IgD-negative memory B cell (primary cell): ENCODE data around the gene DENND1B. TPM values are rescaled to one million over a fixed set of nuclear protein-coding genes. Genes with fewer than 3 reads are reported as not detected.
A peak's percentile ranks its signal among the peaks of the same experiment; 100 is the strongest.

Source experiments
- H3K27ac Mint-ChIP-seq, 3 donors: one replicate each; pipeline ENCODE4 v1.8.0; 2020 to 2022; ENCODE audit warnings: mild to moderate bottlenecking in 3 of 3, mixed read lengths in 3 of 3, moderate library complexity in 1 of 3
- H3K27me3 Mint-ChIP-seq: one replicate; pipeline ENCODE4 v1.8.0; 2021; ENCODE audit warnings: mixed read lengths
- H3K36me3 Mint-ChIP-seq: one replicate; pipeline ENCODE4 v1.8.0; 2020; ENCODE audit warnings: mild to moderate bottlenecking, mixed read lengths
- H3K4me1 Mint-ChIP-seq, 3 donors: one replicate each; pipeline ENCODE4 v1.8.0; 2020 to 2022; ENCODE audit warnings: mixed read lengths in 3 of 3, mild to moderate bottlenecking in 1 of 3
- H3K4me3 Mint-ChIP-seq, 4 donors: one replicate each; pipeline ENCODE4 v1.8.0; 2020 to 2022; ENCODE audit warnings: mild to moderate bottlenecking in 4 of 4, mixed read lengths in 4 of 4, moderate library complexity in 3 of 4
- H3K9me3 Mint-ChIP-seq, 3 donors: one replicate each; pipeline ENCODE4 v1.8.0; 2020 to 2021; ENCODE audit warnings: mixed read lengths in 3 of 3, mild to moderate bottlenecking in 1 of 3
- polyA plus RNA-seq: library from polyadenylated mRNA; unstranded; fragments of 300-500 nt; fragmentation: Illumina TruSeq; gene quantifications from one replicate; pipeline ENCODE4 v1.2.3, GENCODE V29; 2021

Gene DENND1B
- polyA plus RNA-seq, 1 donor from 2014 or later: 10.5 TPM

DNA sequence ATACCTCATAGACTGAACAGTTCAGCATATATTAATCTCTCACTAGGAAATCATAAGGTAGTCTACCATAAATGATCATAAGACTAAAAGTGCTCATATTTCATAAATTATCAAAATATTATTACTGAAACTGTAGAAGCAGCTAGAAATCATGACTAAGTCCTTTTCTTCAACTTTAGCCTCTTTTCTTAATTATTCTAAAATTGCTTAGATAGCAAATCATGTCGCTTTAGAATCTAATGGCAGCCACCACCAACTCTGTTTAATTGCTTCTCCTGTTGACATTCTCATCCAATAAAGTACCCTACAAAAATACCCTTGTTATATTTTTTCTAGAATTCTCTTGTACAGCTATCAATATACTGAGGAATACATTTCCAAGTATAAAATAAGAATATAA lies 102.9 kb downstream of the DENND1B start:
- no peaks in the 10 kb centered on the region for H3K9me3 Mint-ChIP-seq
- peaks cover 8 to 11% (median 11%) of the 10 kb centered on the region in 3 donors for H3K4me1 Mint-ChIP-seq
- no peaks in the 10 kb centered on the region for H3K27me3 Mint-ChIP-seq
- H3K36me3 Mint-ChIP-seq: peaks cover 4% of the 10 kb centered on the region
- H3K27ac Mint-ChIP-seq: no peak overlapping the region
- no peak overlapping the region for H3K4me3 Mint-ChIP-seq

DNA sequence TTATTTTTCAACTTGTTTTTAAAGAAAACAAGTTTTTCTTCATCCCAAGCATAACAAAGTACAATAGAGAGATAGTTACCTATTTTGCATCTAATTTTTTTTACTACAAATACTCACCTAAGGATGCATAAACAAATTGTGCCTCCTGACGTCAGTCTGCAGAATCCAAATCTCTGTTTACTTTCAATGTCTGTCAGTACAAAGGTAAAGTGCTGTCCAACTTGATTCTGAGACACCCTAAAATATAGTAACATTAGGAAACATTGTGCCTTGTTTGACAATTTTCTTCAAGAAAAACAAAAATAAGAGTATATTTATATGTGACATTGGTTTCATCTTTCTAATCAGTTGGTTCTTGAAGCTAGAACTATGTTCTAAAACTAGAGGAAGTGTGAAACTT lies 103.4 kb downstream of the DENND1B start:
- Mint-ChIP-seq H3K27ac (no peak overlapping the region), H3K4me1 (peaks cover 7 to 11% (median 8%) of the 10 kb centered on the region in 3 donors), H3K27me3 (no peaks in the 10 kb centered on the region), H3K4me3 (no peak overlapping the region), H3K9me3 (no peaks in the 10 kb centered on the region), H3K36me3 (peaks cover 4% of the 10 kb centered on the region)

DNA sequence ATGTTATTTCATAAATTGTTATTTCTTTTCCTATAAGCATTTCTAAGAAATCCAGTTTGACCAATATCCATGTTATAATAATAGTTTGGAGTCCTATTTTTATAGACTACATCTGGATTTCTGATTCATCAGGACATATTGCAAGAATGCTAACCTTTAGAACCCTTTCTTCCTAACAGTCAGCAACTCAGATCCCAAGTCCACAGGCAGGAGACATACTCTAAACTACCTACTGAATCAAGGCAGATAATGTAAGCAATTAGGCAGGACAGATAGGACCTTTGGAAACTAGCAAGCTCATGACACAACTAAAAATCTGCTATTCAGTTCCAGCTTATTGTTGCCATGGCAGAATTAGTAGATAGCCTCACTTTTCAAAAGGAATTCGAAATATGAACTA lies 104.1 kb downstream of the DENND1B start:
- H3K36me3 Mint-ChIP-seq: peaks cover 4% of the 10 kb centered on the region
- peaks cover 5 to 11% (median 8%) of the 10 kb centered on the region in 3 donors for H3K4me1 Mint-ChIP-seq
- H3K4me3 Mint-ChIP-seq: no peak overlapping the region
- no peak overlapping the region for H3K27ac Mint-ChIP-seq
- no peaks in the 10 kb centered on the region for H3K9me3 Mint-ChIP-seq
- H3K27me3 Mint-ChIP-seq: no peaks in the 10 kb centered on the region

DNA sequence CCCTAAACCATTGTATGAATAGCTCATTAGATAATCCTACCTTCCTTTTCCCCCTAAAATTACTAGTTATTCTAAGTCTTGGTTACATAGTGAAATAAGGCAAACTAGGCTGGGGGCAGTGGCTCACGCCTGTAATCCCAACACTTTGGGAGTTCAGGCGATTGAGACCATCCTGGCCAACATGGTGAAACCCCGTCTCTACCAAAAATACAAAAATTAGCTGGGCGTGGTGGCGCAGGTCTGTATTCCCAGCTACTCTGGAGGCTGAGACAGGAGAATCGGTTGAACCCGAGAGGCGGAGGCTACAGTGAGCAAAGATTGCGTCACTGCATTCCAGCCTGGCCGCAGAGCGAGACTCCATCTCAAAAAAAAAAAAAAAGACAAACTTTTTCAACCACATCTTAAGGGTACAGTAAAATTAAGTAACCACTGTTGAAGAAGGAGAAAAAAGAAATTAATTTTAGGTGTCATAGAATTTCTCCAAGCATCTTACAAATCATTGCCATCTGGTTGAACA lies 108.5 kb downstream of the DENND1B start:
- Mint-ChIP-seq H3K9me3 (no peaks in the 10 kb centered on the region), H3K4me1 (peaks cover 0 to 5% (median 2%) of the 10 kb centered on the region in 3 donors), H3K27me3 (no peaks in the 10 kb centered on the region), H3K27ac (no peak overlapping the region), H3K4me3 (no peak overlapping the region), H3K36me3 (peaks cover 6% of the 10 kb centered on the region)

DNA sequence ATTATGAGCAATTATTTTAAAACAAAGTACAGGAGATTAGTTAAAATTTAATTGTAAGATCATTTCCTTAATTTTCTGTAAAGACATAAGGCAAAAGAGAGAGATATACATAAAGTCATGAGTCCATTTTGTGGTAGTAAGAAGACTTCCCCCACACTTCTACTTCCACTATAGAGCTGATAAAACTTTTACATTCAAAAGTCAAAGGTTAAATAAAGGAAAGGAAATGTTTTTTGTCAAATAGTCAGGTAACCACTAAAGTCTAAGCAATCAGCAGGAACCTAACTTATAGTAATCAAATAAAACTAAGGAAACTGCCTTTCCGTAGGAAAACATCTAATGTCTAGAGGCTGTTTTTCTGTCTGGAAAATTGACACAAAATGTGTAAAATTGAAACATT lies 110.9 kb downstream of the DENND1B start:
- Mint-ChIP-seq H3K4me3 (no peak overlapping the region), H3K27ac (no peak overlapping the region), H3K9me3 (no peaks in the 10 kb centered on the region), H3K36me3 (peaks cover 6% of the 10 kb centered on the region), H3K4me1 (peaks cover 5 to 6% (median 6%) of the 10 kb centered on the region in 3 donors), H3K27me3 (no peaks in the 10 kb centered on the region)

DNA sequence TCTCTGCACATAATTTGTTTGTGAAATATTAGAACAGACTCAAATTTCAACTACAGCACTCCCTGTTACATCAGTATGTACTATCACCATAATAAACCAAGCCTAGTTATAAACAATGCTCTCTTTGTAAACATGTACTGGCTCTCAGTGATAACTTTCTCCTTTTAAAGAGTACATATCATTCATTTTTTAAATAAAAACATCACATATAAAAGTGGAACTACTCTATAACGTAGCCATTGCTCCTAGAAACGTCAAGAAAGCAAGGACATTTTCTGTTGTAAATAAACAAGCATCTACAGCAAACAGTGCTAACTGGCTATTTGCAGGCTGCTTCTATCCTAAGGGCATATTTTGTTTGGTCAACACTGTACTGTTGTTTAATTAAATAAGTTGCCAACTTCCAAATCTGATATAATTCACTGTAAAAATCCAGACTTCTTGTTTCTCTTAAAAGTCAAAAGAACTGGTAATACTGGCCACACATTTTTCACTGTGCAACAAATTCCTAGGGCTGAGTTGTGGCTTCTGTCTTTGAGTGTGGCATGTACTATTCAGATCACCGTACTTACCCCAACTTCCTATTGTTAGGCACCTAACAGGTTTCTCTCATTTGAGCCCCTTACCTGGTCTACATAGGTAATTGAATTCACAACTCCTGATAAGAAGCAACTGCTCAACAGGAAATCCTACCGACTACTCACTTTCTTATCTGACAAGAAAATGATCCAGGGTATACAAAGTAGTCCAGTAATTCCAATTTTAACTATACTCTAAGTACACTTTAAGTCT lies 111.9 kb downstream of the DENND1B start:
- Mint-ChIP-seq H3K36me3 (peaks cover 6% of the 10 kb centered on the region), H3K9me3 (no peaks in the 10 kb centered on the region), H3K27me3 (no peaks in the 10 kb centered on the region), H3K4me1 (peaks cover 7 to 9% (median 8%) of the 10 kb centered on the region in 3 donors), H3K4me3 (no peak overlapping the region), H3K27ac (no peak overlapping the region)

DNA sequence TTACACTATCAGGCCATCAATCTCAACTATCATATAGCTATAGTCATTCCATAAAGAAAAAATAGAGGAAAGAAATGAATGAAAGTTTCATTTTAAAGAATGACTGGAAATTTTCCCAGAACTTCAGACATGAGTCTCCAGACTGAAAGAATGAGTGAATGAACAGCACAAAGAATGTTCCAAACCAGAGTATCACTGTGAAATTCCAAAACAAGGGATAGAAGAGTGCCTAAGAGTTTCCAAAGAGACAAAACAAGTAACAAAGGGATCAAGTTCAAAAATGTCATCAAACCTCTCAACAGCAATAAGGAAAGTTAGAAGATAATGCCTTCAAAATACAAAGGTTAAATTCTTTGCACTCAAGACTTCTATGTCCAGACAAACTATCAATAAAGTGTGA lies 114.9 kb downstream of the DENND1B start:
- no peak overlapping the region for H3K4me3 Mint-ChIP-seq
- peaks cover 14% of the 10 kb centered on the region for H3K36me3 Mint-ChIP-seq
- H3K4me1 Mint-ChIP-seq: peaks cover 8 to 20% (median 9%) of the 10 kb centered on the region in 3 donors
- no peak overlapping the region for H3K27ac Mint-ChIP-seq
- no peaks in the 10 kb centered on the region for H3K9me3 Mint-ChIP-seq
- H3K27me3 Mint-ChIP-seq: no peaks in the 10 kb centered on the region

DNA sequence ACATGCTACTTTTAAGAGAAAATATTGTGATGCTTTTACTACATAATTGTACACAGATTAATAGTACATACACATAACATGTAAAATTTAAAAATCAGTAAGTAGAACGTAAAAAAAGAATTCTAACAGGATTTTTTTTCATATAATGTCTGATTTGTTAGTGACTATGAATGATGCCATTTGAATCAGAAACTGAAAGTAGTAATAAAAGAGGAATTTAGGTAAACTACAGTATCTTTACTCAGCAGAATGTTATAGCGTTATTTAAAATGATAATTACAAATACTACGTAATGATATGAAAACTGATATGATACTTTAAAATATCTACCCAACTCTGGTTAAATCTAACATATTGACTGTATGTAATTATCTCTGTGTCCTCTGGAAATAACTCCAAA lies 116.1 kb downstream of the DENND1B start:
- Mint-ChIP-seq H3K27me3 (no peaks in the 10 kb centered on the region), H3K27ac (peak overlapping the region in 1 of 3 donors; percentile 33), H3K4me3 (peak overlapping the region in 3 of 4 donors; percentile 18 to 76 (median 38)), H3K36me3 (peaks cover 14% of the 10 kb centered on the region), H3K4me1 (peaks cover 8 to 20% (median 9%) of the 10 kb centered on the region in 3 donors), H3K9me3 (no peaks in the 10 kb centered on the region)

DNA sequence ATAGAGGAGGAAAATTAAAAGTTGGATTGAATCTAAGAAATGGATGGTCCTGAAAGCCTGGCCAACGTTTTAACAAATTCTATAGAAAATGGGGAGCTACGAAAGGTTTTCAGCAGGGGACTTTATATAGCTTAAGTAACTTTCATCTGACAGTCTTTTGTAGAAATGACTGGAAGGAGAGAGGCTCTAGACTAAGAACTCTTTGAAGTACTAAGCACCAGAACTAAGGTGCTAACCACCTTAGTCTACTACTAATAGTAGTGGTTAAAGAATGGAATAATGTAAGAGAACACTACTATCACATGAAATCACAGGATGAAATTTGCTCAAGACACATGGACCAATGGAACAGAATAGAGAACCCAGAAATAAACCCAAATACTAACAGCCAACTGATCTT lies 126.1 kb downstream of the DENND1B start:
- no peaks in the 10 kb centered on the region for H3K27me3 Mint-ChIP-seq
- no peak overlapping the region for H3K27ac Mint-ChIP-seq
- H3K4me1 Mint-ChIP-seq: no peaks in the 10 kb centered on the region
- no peak overlapping the region for H3K4me3 Mint-ChIP-seq
- H3K9me3 Mint-ChIP-seq: peaks cover 0 to 3% (median 0%) of the 10 kb centered on the region in 3 donors
- H3K36me3 Mint-ChIP-seq: peaks cover 14% of the 10 kb centered on the region

DNA sequence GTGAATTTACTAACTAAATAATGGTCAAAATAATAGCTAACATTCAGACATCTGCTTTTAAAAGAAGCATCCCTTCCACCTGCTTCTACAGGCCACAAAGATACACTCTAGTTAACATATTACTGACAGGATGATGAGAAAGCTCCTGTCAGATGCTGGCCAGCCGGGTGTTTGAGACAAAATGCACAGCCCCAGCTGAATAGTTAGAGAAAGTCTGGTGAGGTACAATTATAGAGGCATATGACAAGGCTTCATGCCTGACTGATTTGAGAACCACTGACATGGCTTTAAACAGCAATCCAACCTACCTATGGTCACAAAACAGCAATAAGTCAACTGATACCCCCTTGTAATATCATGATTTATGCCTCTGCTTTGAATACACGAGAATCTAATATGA lies 137.0 kb downstream of the DENND1B start:
- Mint-ChIP-seq H3K27me3 (no peaks in the 10 kb centered on the region), H3K36me3 (peaks cover 10% of the 10 kb centered on the region), H3K4me3 (no peak overlapping the region), H3K4me1 (peaks cover 0 to 9% (median 9%) of the 10 kb centered on the region in 3 donors), H3K9me3 (no peaks in the 10 kb centered on the region), H3K27ac (no peak overlapping the region)

DNA sequence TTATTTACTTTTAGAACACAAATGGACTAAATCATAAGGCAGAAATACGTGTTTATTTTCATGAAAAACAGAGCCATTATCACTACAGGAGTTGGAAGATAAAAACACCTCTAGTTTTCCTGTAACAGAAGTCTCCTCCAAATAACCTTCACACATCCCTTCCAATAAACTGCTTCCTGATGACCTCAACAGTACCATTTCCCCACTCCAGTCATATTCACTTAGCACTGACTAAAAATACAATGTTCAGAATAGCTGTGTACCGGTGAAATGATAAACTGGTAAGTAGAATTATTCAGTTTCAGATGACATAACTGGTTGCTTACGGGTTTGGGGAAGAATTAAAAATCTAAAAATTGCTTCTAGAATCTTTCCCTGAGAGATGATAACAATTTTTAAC lies 137.9 kb downstream of the DENND1B start:
- H3K9me3 Mint-ChIP-seq: peaks cover 0 to 4% (median 0%) of the 10 kb centered on the region in 3 donors
- no peak overlapping the region for H3K4me3 Mint-ChIP-seq
- H3K27ac Mint-ChIP-seq: no peak overlapping the region
- H3K27me3 Mint-ChIP-seq: no peaks in the 10 kb centered on the region
- H3K36me3 Mint-ChIP-seq: peaks cover 5% of the 10 kb centered on the region
- H3K4me1 Mint-ChIP-seq: peaks cover 5 to 15% (median 14%) of the 10 kb centered on the region in 3 donors

DNA sequence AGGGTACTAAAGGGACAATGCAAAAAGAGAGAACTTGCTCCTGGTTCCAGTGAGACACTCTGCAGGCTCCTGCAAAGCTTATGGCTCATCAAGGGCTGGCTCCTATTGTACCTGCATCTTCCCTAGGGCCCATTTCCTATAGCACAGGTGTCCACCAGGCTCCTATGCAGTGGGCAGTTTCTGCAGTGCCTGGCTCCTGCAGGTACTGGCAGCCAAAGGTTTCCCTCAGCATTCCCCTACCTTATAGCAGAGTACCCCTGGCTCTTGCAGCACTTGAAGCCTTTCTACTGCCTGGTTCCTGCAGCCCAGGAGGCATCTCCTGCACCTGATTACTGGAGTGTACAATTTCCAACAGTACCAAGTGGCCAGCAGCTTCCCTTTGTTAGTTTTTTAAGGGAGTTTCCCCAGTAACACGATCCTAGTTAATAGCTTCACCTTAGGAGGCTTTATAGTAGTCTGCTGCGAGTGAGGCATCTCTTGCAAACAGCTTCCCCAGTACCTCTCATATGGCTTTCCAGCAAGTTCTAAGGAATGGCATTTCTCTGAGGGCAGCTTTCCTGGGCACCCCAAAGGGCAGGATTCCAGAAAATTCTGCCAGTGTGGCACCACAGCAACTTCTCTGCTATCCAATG lies 141.7 kb downstream of the DENND1B start:
- H3K27me3 Mint-ChIP-seq: no peaks in the 10 kb centered on the region
- peaks cover 6 to 22% (median 14%) of the 10 kb centered on the region in 3 donors for H3K4me1 Mint-ChIP-seq
- no peak overlapping the region for H3K27ac Mint-ChIP-seq
- peaks cover 2 to 8% (median 4%) of the 10 kb centered on the region in 3 donors for H3K9me3 Mint-ChIP-seq
- H3K4me3 Mint-ChIP-seq: no peak overlapping the region
- H3K36me3 Mint-ChIP-seq: peaks cover 10% of the 10 kb centered on the region

DNA sequence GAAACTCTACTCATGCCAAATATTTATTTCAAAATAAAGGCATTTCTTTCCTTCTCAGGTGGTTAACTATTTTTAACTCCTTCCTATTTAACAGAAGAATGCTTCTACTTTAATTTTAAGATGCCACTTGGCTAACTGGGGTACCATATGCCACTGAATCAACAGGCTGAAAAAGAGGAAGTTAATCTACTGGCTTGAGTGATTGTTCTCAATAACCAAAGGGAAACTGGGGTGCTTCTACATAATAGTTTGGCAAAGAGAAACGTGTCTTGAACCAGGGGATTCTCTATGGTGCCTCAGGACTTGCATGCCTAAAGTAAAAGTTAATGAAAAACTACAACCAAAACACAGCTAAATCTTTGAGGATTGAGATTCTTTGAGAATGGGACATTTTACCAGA lies 142.6 kb downstream of the DENND1B start:
- Mint-ChIP-seq H3K9me3 (peaks cover 2 to 8% (median 4%) of the 10 kb centered on the region in 3 donors), H3K27me3 (no peaks in the 10 kb centered on the region), H3K36me3 (peaks cover 10% of the 10 kb centered on the region), H3K27ac (no peak overlapping the region), H3K4me1 (peaks cover 6 to 22% (median 12%) of the 10 kb centered on the region in 3 donors), H3K4me3 (no peak overlapping the region)

DNA sequence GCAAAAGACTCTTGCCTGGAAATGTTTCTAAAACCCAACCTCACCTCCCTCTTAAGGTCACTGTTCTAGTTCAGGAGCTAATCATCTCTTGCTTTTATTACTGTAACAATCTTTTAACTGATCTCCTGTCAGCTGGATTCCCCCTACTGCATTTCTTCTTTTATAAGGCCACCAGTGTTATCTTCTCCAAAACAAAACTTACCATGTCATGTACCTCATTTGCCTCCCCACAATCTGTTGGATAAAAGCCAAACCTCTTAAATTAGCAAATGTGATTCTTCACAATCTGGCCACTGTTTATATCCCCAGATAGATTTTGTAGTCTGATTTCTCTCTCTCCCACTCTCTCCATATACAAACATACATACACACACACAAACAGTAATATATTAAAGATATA lies 143.3 kb downstream of the DENND1B start:
- peaks cover 10% of the 10 kb centered on the region for H3K36me3 Mint-ChIP-seq
- peaks cover 2 to 8% (median 4%) of the 10 kb centered on the region in 3 donors for H3K9me3 Mint-ChIP-seq
- peaks cover 6 to 22% (median 11%) of the 10 kb centered on the region in 3 donors for H3K4me1 Mint-ChIP-seq
- H3K4me3 Mint-ChIP-seq: no peak overlapping the region
- H3K27ac Mint-ChIP-seq: no peak overlapping the region
- H3K27me3 Mint-ChIP-seq: no peaks in the 10 kb centered on the region

DNA sequence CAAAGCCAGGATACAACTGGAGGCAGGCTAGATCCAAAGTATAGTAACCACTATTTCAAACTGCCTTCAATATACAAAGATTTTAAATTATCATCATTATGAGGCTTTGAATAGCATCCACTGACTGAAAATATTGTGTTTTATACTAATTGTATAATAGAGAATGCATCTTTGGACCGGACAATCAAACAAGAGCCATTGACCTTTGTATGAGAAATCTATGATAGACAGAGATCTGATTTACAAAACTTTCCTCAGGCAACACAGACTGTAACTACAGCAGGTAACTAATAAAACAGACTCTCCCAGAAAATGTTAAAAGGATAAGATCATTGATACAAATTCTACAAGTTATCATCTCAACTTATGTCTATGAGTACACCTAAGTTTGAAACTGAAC lies 152.9 kb downstream of the DENND1B start:
- no peak overlapping the region for H3K4me3 Mint-ChIP-seq
- H3K27me3 Mint-ChIP-seq: no peaks in the 10 kb centered on the region
- H3K36me3 Mint-ChIP-seq: peaks cover 5% of the 10 kb centered on the region
- no peaks in the 10 kb centered on the region for H3K9me3 Mint-ChIP-seq
- H3K4me1 Mint-ChIP-seq: peaks cover 0 to 4% (median 0%) of the 10 kb centered on the region in 3 donors
- H3K27ac Mint-ChIP-seq: peak overlapping the region in 1 of 3 donors; percentile 55
